Measurements from ENCODE around the gene ACSF3.

The ACSF3 gene

GRCh38 chr16:89048090-89048725 lies 45.4 kb upstream of the ACSF3 start:
- DNase-seq (ENCODE audit: low read depth), result no peak
- no peak overlapping the region for H3K4me3 ChIP-seq (ENCODE audit: low read depth, low read length)
- no peak for TF ChIP-seq CTCF (IDR thresholded peaks at IDR 0.05; ENCODE audit: control insufficient read depth, extremely low read depth, insufficient read depth)

GRCh38 chr16:89048871-89049422 lies 44.7 kb upstream of the ACSF3 start:
- DNase-seq (ENCODE audit: low read depth), result no peak
- no peak for TF ChIP-seq CTCF (IDR thresholded peaks at IDR 0.05; ENCODE audit: control insufficient read depth, extremely low read depth, insufficient read depth)

GRCh38 chr16:89049484-89050118 lies 44.1 kb upstream of the ACSF3 start:
- DNase-seq (ENCODE audit: low read depth), result no peak
- no peak overlapping the region for H3K4me3 ChIP-seq (ENCODE audit: low read depth, low read length)
- TF ChIP-seq CTCF (IDR thresholded peaks at IDR 0.05; ENCODE audit: control insufficient read depth, extremely low read depth, insufficient read depth), result no peak

More at GRCh38 chr16:89048871-89049422, 44.7 kb upstream of the ACSF3 start:
- no peak overlapping the region for H3K4me3 ChIP-seq (ENCODE audit: low read depth, low read length)

GRCh38 chr16:89050119-89050867 lies 43.4 kb upstream of the ACSF3 start:
- no peak overlapping the region for H3K4me3 ChIP-seq (ENCODE audit: low read depth, low read length)
- TF ChIP-seq CTCF (IDR thresholded peaks at IDR 0.05; ENCODE audit: control insufficient read depth, extremely low read depth, insufficient read depth), result no peak
- no peak for DNase-seq (ENCODE audit: low read depth)

DNA sequence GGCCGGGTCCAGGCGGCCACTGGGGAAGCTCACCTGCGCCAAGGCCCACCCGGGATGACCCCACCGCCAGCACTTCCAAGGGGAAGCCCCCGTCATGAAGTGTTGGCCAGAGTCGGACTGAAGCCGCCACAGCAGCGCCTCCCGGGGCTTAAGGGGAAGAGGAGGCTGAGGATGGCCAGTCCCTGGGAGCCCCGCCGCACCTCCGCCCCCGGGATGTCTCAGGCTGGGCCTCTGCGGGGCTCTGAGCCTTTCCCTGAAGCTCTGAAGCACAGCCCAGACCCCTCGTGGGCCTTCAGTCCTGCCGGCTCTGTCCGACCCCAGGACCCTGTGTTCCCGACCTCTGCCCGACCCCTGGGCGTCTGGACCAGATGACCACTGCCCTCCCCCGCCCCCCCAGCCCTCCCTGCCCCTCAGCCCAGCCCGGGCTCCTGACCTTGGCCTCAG lies 42.8 kb upstream of the ACSF3 start:
- DNase-seq (ENCODE audit: low read depth), result no peak
- H3K4me3 ChIP-seq (ENCODE audit: low read depth, low read length), result no peak overlapping the region
- TF ChIP-seq CTCF (IDR thresholded peaks at IDR 0.05; ENCODE audit: control insufficient read depth, extremely low read depth, insufficient read depth), result no peak

DNA sequence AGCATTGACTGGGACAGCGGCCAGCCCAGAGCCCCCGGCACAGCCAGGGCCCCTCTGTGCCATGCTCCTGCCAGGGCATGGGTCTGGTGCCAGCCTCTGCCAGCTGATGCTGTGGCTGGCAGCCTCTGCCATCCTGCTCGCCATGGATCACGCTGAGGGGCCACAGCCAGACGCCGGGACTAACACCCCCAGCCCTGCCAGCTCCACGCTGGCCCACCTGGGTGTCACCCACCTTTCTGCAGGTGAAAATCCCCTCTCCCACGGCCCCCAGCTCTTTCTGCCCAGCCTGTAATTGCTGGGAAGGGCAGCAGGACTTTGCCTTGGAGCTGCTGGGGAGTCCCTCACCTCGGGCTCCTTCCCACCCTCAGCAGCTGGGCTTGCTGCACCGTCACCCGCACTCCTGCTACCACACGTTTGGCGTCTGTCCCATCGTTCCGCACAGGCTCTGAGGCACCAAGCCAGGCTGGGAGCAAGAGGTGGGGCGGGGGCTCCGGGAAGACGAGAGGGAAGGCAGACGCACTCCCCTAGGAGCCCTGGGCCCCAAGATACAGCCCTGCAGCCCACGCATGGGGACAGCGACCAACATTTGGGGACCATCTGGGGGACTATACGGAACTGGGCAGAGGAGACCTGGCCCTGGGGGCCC lies 42.0 kb upstream of the ACSF3 start:
- H3K4me3 ChIP-seq (ENCODE audit: low read depth, low read length), result peak overlapping the region; percentile 55
- no peak for TF ChIP-seq CTCF (IDR thresholded peaks at IDR 0.05; ENCODE audit: control insufficient read depth, extremely low read depth, insufficient read depth)

More for the DNA sequence above, 42.0 kb upstream of the ACSF3 start:
- DNase-seq (ENCODE audit: low read depth), result no peak
